NB4 (cell line): Measurements from ENCODE around the gene CDC42BPG.

Experiments used
- DNase-seq: peaks from one replicate; pipeline ENCODE4 v3.0.0; 2010; ENCODE audit warnings: low read depth
- H3K4me3 ChIP-seq: one replicate; pipeline ENCODE4 v1.5.1; 2011; ENCODE audit warnings: mild to moderate bottlenecking, low read depth, low read length, moderate library complexity
- MAX ChIP-seq: IDR thresholded peaks from 2 replicates; pipeline ENCODE4 v1.6.1; 2011; ENCODE audit warnings: low read depth, low read length
- MYC ChIP-seq: IDR thresholded peaks from 2 replicates; pipeline ENCODE4 v1.6.1; 2011; ENCODE audit warnings: low read depth, low read length
- POLR2A ChIP-seq: IDR thresholded peaks from 2 replicates; pipeline ENCODE4 v1.6.1; 2011; ENCODE audit warnings: mild to moderate bottlenecking; ENCODE audit not compliant: insufficient read length; ENCODE audit errors: extremely low read depth
- TF ChIP-seq, protein P1 (sequence below): IDR thresholded peaks from one replicate; pipeline ENCODE4 v1.5.1; 2012; ENCODE audit warnings: low read depth, low read length

The CDC42BPG gene

GRCh38 chr11:64891215-64891848 is 46.9 kb upstream of the CDC42BPG start:
- no peak overlapping the region for H3K4me3 ChIP-seq
- TF ChIP-seq MYC = no peak
- TF ChIP-seq, protein P1, sequence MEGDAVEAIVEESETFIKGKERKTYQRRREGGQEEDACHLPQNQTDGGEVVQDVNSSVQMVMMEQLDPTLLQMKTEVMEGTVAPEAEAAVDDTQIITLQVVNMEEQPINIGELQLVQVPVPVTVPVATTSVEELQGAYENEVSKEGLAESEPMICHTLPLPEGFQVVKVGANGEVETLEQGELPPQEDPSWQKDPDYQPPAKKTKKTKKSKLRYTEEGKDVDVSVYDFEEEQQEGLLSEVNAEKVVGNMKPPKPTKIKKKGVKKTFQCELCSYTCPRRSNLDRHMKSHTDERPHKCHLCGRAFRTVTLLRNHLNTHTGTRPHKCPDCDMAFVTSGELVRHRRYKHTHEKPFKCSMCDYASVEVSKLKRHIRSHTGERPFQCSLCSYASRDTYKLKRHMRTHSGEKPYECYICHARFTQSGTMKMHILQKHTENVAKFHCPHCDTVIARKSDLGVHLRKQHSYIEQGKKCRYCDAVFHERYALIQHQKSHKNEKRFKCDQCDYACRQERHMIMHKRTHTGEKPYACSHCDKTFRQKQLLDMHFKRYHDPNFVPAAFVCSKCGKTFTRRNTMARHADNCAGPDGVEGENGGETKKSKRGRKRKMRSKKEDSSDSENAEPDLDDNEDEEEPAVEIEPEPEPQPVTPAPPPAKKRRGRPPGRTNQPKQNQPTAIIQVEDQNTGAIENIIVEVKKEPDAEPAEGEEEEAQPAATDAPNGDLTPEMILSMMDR = no peak
- TF ChIP-seq MAX = no peak
- TF ChIP-seq POLR2A = no peak
- no peak for DNase-seq

GRCh38 chr11:64890522-64890939 is 46.1 kb upstream of the CDC42BPG start:
- TF ChIP-seq MYC = no peak
- no peak for TF ChIP-seq MAX
- DNase-seq = no peak
- no peak overlapping the region for H3K4me3 ChIP-seq

- TF ChIP-seq POLR2A = no peak
- TF ChIP-seq, protein P1 = no peak
- no peak for TF ChIP-seq MAX
- no peak for TF ChIP-seq MYC
- no peak overlapping the region for H3K4me3 ChIP-seq
Observed at GRCh38 chr11:64888729-64889511, 44.5 kb upstream of the CDC42BPG start.

GRCh38 chr11:64888406-64888728 is 43.9 kb upstream of the CDC42BPG start:
- TF ChIP-seq, protein P1 = no peak
- TF ChIP-seq MAX (no peak), POLR2A (no peak)
- H3K4me3 ChIP-seq = no peak overlapping the region
- no peak for DNase-seq

More at GRCh38 chr11:64888729-64889511, 44.5 kb upstream of the CDC42BPG start:
- no peak for DNase-seq

DNA sequence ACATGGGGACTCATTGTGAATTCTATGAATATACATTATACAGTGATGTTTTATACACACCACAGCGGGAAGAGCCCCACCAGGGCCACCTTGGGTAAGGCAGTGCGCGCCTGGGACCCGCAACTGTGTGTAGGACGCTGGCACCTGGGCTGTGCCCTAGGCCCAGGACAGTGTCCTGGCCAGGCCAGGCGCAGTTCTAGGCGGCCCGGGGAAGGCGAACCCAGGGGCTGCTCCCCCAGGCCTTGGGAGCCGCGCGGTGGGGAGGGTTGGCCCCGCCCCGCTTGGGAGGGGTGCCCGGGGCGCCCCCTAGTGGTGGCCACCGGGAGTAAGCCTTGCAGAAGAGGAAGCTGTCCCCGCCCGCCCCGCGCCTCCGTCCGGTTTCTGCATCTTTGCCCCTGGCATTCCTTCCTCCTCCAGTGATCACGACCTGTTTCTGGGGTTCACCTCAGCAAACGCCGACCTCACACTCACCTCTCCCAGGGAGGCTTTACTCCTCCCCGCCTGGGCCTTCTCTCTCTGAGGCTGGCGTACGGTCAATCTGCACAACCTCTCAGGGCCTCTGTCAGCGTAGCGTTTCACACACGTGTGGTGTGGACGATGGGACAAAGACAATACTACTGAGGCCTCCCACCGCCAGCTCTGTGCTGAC is 43.4 kb upstream of the CDC42BPG start:
- peak; percentile 84 for DNase-seq
- TF ChIP-seq, protein P1 = peak; percentile 78
- TF ChIP-seq MYC (peak; percentile 55), POLR2A (no peak), MAX (peak; percentile 35)
- no peak overlapping the region for H3K4me3 ChIP-seq

DNA sequence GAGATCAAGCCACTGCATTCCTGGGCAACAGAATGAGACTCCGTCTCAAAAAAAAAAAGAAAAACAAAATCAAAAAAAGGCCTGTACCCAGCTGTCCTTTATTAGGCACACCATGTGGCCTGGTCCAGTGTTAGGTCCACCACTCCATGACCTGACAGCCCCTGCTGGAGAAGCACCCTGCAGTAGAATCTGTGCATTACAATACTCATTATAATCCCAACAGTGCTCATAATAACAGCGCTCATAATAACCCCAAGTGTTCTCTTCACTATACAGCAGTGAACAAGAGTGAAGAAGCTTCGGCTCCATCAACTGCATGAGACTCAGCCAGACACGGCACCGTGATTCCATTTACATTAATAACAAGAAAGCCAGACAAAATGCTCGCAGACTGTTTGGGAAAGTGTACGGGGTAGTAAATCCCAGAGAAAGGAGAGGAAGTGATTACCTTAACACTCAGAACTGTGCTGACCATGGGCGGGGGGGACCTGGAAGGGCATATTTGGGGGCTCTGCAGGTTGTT is 42.8 kb upstream of the CDC42BPG start:
- no peak overlapping the region for H3K4me3 ChIP-seq
- TF ChIP-seq, protein P1 = no peak
- TF ChIP-seq MYC (no peak), MAX (no peak), POLR2A (no peak)
- no peak for DNase-seq
